SK-N-SH treated with all-trans-retinoic acid at 6 μM for 48 hours (cell line): ENCODE data around the gene SBF2.

Experiments
- ARNTL ChIP-seq: fragments of 450-650 bp; formaldehyde crosslinking; IDR thresholded peaks from 2 replicates; pipeline ENCODE4 v1.5.0; 2020; ENCODE audit warnings: low read depth, mild to moderate bottlenecking, moderate library complexity, borderline replicate concordance
- CREB5 ChIP-seq: fragments of 250-450 bp; sonication (Bioruptor Pico); IDR thresholded peaks from 2 replicates; pipeline ENCODE4 v1.5.1; 2020; ENCODE audit warnings: low read depth, mild to moderate bottlenecking, moderate library complexity
- CSDC2 ChIP-seq: fragments of 250-450 bp; sonication (Bioruptor Pico); IDR thresholded peaks from 2 replicates; pipeline ENCODE4 v1.5.0; 2020; ENCODE audit warnings: mild to moderate bottlenecking, moderate library complexity
- PATZ1 ChIP-seq: fragments of 250-450 bp; sonication (Bioruptor Pico); IDR thresholded peaks from 2 replicates; pipeline ENCODE4 v1.8.0; 2020; ENCODE audit warnings: mild to moderate bottlenecking, moderate library complexity, borderline replicate concordance
- PPARA ChIP-seq: fragments of 250-450 bp; sonication (Bioruptor Pico); IDR thresholded peaks from 2 replicates; pipeline ENCODE4 v1.5.0; 2020; ENCODE audit warnings: mild to moderate bottlenecking, borderline replicate concordance
- ZFP3 ChIP-seq: fragments of 250-450 bp; sonication (Bioruptor Pico); IDR thresholded peaks from 2 replicates; pipeline ENCODE4 v1.5.0; 2020; ENCODE audit warnings: mild to moderate bottlenecking, moderate library complexity
- ZFP30 ChIP-seq: fragments of 450-650 bp; formaldehyde crosslinking; IDR thresholded peaks from 2 replicates; pipeline ENCODE4 v1.5.0; 2022; ENCODE audit warnings: mild to moderate bottlenecking, moderate library complexity

DNA sequence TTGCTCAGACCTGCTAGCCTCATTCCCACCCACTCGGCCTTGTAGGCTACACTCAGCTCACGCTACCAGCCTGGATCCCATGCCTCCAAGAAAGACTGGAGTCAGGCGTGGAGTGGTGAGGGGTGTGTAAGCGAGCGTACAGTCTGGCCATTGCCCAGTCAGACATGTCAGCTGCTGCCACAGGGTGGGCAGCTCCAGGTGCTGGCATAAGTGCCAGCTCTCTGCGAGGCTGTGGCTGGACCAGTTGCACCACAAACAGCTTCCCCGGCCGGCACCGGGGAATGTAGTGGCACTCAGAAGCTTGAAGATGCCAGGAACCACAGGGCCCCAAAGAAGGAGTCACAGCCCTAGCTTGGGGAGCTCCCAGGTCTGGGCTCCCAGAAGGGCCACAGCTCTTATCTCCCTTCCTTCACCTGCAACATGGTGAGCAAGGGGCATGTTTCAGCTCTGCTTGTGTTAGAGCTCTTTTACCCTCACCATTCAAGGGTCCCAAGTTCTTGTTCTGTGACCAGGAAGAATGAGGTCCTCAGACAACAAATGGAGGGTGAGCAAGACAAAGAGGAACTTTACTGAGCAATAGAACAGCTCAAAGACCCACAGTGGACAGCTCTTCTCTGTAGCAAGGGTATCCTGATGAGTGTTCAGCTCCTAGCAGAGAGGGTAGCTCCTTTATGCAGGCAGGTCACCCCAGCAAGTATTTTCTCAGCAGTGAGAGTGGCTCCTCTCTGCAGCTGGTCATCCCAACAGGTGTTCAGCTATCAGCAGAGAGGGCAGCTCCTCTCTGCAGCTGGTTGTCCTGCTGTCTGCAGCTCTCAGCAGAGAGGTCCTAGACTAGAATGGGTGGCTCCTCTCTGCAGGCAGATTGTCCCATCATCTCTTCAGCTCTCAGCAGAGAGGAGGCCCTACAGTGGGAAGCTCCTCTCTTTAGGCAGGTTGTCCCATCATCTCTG, 6.0 kb downstream of the SBF2 start:
- TF ChIP-seq PATZ1 (CRISPR knock-in tag): no peak
- no peak for TF ChIP-seq ARNTL (CRISPR knock-in tag)
- no peak for TF ChIP-seq ZFP30 (CRISPR knock-in tag)
- no peak for TF ChIP-seq PPARA
- TF ChIP-seq CREB5: no peak
- no peak for TF ChIP-seq ZFP3 (CRISPR knock-in tag)
- no peak for TF ChIP-seq CSDC2 (CRISPR knock-in tag)
